ENCODE measurements around the gene CD8B2.
"Not testable (repeated sequence)": the region's sequence is repeated elsewhere in the genome, so short reads cannot be mapped to it uniquely, and the experiment has no call there.

CD8B2 gene

DNA sequence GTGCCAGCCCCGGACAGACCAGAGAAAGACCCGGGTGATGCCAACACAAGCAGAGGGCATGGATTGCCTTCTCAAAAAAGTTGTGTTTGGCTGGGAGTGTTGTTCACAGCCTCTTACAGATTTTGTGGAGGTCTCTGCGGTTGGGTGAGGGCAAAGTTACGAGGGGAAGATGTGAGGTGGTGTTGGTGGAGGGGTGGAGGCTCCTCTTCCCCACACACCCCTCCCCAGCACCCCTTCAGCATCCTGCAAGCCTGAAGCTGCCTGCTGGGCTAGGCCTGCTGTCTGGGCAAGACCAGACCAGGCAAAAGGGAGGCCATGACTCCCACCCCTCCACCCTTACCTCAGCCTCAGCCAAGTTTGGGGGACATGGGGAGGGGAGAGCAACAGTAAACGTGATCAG, 26.2 kb downstream of the CD8B2 start:
- H3K9ac ChIP-seq (ENCODE audit: low read length in 2 of 2); H3K4me1 ChIP-seq (ENCODE audit: control insufficient read depth, insufficient read depth, low read length); H3K9me3 ChIP-seq (ENCODE audit: control insufficient read depth in 2 of 2, low read length in 2 of 2); H3K36me3 ChIP-seq (ENCODE audit: control insufficient read depth in 2 of 2, insufficient read depth in 2 of 2, low read length in 2 of 2); H3K4me3 ChIP-seq (ENCODE audit: low read length in 2 of 2); H3K27me3 ChIP-seq (ENCODE audit: control insufficient read depth in 1 of 2, insufficient read depth in 2 of 2, low read length in 2 of 2); H3K27ac ChIP-seq (ENCODE audit: low read length): not testable (repeated sequence)

DNA sequence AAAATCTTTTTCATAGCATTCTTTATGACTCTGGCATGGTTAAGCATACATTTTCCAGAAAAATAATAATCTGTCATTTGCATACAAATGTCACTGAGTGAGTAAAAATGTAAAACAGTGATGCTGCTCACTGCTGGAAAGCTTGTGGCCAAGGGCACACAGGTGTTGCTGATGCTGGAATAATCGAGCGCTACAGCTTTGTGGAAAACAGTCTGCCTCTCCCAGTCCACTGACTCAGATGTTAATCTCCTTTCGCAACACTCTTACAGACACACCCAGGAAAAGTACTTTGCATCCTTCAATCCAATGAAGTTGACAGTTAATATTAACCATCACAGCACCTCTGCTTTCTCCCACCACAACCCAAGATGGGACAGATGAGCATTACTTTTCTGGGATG, 27.7 kb downstream of the CD8B2 start:
- not testable (repeated sequence) for H3K27me3 ChIP-seq (ENCODE audit: control insufficient read depth in 1 of 2, insufficient read depth in 2 of 2, low read length in 2 of 2); H3K9ac ChIP-seq (ENCODE audit: low read length in 2 of 2); H3K4me3 ChIP-seq (ENCODE audit: low read length in 2 of 2); H3K9me3 ChIP-seq (ENCODE audit: control insufficient read depth in 2 of 2, low read length in 2 of 2); H3K27ac ChIP-seq (ENCODE audit: low read length); H3K36me3 ChIP-seq (ENCODE audit: control insufficient read depth in 2 of 2, insufficient read depth in 2 of 2, low read length in 2 of 2); H3K4me1 ChIP-seq (ENCODE audit: control insufficient read depth, insufficient read depth, low read length)

DNA sequence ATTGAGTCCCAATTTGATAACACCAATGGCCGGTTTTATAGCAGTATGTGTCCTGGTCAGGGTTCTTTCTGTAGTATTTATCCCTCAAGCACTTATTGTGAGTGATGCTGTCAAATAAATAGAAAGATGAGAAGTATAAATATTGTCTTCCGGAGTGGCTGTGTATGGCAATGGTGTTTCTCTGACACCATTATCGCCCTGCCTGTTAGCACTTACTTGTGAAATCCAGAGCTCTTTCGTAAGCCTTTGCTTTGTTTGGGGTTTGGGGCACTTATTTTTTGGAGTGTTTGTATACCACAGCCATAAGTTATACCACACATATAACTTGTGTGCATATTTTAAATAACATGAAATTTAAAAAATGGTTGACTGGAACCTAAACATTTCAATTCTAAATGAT, 29.3 kb downstream of the CD8B2 start:
- Histone ChIP-seq H3K4me3 (ENCODE audit: low read length in 2 of 2) (no peak overlapping the region), H3K4me1 (ENCODE audit: control insufficient read depth, insufficient read depth, low read length) (no peaks in the 10 kb centered on the region), H3K27ac (ENCODE audit: low read length) (no peak overlapping the region)

DNA sequence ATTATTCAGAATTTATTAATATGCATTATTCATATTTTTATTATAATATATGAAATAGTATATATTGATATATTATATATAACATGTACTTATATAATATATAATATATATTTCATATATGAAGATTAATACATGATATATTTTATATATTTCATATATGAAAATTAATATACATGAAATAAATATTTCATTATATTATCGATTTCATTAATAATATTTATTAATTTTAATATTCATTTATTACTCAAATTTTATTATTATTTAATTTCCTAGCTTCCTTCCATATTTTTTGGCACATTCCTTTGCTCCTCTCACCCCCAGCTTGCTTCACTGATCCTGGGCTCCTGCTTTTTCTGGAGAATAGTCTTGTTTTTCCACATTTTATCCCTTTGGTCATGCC, 29.7 kb downstream of the CD8B2 start:
- Histone ChIP-seq H3K4me3 (ENCODE audit: low read length in 2 of 2) (no peak overlapping the region), H3K27me3 (ENCODE audit: control insufficient read depth in 1 of 2, insufficient read depth in 2 of 2, low read length in 2 of 2) (no peaks in the 10 kb centered on the region), H3K9me3 (ENCODE audit: control insufficient read depth in 2 of 2, low read length in 2 of 2) (no peaks in the 10 kb centered on the region), H3K36me3 (ENCODE audit: control insufficient read depth in 2 of 2, insufficient read depth in 2 of 2, low read length in 2 of 2) (no peaks in the 10 kb centered on the region), H3K4me1 (ENCODE audit: control insufficient read depth, insufficient read depth, low read length) (no peaks in the 10 kb centered on the region), H3K9ac (ENCODE audit: low read length in 2 of 2) (no peak overlapping the region), H3K27ac (ENCODE audit: low read length) (no peak overlapping the region)

More for the DNA sequence above, 29.3 kb downstream of the CD8B2 start:
- H3K27me3 ChIP-seq (ENCODE audit: control insufficient read depth in 1 of 2, insufficient read depth in 2 of 2, low read length in 2 of 2): no peaks in the 10 kb centered on the region
- no peak overlapping the region for H3K9ac ChIP-seq (ENCODE audit: low read length in 2 of 2)
- no peaks in the 10 kb centered on the region for H3K9me3 ChIP-seq (ENCODE audit: control insufficient read depth in 2 of 2, low read length in 2 of 2)
- no peaks in the 10 kb centered on the region for H3K36me3 ChIP-seq (ENCODE audit: control insufficient read depth in 2 of 2, insufficient read depth in 2 of 2, low read length in 2 of 2)

DNA sequence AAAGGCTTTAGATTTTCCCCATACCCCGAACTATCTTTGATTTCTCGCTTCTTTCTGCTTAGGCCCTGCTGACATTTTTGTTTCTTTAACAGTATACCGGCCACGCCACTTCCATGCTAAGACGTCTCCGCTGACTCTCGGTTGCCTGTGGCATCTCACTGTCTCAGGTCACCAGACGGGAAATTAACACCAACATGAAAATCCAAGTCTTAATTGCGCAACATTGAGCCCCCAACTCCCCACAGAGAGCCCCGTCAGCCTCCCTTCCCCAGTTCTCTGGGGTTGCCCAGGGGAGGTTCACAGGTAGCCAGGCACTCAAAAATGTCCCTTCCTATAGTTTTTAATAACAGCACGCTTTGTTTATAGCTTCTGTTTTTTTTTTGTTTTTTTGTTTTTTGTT, 30.2 kb downstream of the CD8B2 start:
- no peaks in the 10 kb centered on the region for H3K9me3 ChIP-seq (ENCODE audit: control insufficient read depth in 2 of 2, low read length in 2 of 2)
- no peak overlapping the region for H3K4me3 ChIP-seq (ENCODE audit: low read length in 2 of 2)
- no peaks in the 10 kb centered on the region for H3K36me3 ChIP-seq (ENCODE audit: control insufficient read depth in 2 of 2, insufficient read depth in 2 of 2, low read length in 2 of 2)
- no peak overlapping the region for H3K9ac ChIP-seq (ENCODE audit: low read length in 2 of 2)
- no peaks in the 10 kb centered on the region for H3K4me1 ChIP-seq (ENCODE audit: control insufficient read depth, insufficient read depth, low read length)
- H3K27ac ChIP-seq (ENCODE audit: low read length): no peak overlapping the region
- no peaks in the 10 kb centered on the region for H3K27me3 ChIP-seq (ENCODE audit: control insufficient read depth in 1 of 2, insufficient read depth in 2 of 2, low read length in 2 of 2)

DNA sequence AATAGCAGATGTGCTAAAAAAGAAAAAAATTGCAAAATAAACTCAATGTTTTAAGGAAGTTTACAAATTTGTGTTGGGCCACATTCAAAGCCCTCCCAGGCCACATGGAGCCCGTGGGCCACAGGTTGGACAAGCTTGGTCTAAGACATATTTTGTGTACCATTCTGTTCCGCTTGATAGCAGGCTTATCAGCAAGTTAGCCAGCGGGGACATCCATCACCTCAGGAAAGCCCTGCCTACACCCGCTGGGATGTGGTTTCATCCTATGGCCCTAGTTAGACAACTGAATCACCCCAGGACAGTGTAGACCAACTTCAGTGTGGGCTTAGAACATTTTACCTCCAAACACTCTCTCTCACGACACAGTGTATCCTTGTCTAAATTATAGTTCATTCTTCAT, 32.6 kb downstream of the CD8B2 start:
- Histone ChIP-seq H3K36me3 (ENCODE audit: control insufficient read depth in 2 of 2, insufficient read depth in 2 of 2, low read length in 2 of 2) (no peaks in the 10 kb centered on the region), H3K4me3 (ENCODE audit: low read length in 2 of 2) (no peak overlapping the region), H3K27ac (ENCODE audit: low read length) (no peak overlapping the region), H3K4me1 (ENCODE audit: control insufficient read depth, insufficient read depth, low read length) (no peaks in the 10 kb centered on the region), H3K27me3 (ENCODE audit: control insufficient read depth in 1 of 2, insufficient read depth in 2 of 2, low read length in 2 of 2) (no peaks in the 10 kb centered on the region), H3K9me3 (ENCODE audit: control insufficient read depth in 2 of 2, low read length in 2 of 2) (no peaks in the 10 kb centered on the region), H3K9ac (ENCODE audit: low read length in 2 of 2) (no peak overlapping the region)

DNA sequence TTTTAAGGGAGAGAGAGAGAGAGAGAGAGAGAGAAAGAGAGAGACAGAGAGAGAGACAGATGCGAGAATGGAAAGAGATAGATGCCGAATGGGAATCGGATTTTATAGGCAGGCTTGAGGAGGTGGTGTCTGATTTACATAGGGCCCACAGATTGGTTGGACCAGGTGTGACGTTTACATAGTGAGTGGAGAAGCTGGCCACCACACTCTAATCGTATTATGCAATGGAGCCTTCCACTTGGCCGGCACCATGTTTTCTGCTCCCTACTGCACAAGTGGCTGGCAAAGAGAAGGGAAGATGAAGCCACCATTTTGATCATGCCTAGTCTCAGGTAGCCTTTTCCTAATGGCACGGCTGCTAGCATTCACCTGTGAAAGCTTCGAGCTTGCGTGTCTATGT, 33.9 kb downstream of the CD8B2 start:
- Histone ChIP-seq H3K27me3 (ENCODE audit: control insufficient read depth in 1 of 2, insufficient read depth in 2 of 2, low read length in 2 of 2) (no peaks in the 10 kb centered on the region), H3K9ac (ENCODE audit: low read length in 2 of 2) (no peak overlapping the region), H3K4me1 (ENCODE audit: control insufficient read depth, insufficient read depth, low read length) (no peaks in the 10 kb centered on the region), H3K4me3 (ENCODE audit: low read length in 2 of 2) (no peak overlapping the region), H3K36me3 (ENCODE audit: control insufficient read depth in 2 of 2, insufficient read depth in 2 of 2, low read length in 2 of 2) (no peaks in the 10 kb centered on the region), H3K27ac (ENCODE audit: low read length) (no peak overlapping the region), H3K9me3 (ENCODE audit: control insufficient read depth in 2 of 2, low read length in 2 of 2) (no peaks in the 10 kb centered on the region)

DNA sequence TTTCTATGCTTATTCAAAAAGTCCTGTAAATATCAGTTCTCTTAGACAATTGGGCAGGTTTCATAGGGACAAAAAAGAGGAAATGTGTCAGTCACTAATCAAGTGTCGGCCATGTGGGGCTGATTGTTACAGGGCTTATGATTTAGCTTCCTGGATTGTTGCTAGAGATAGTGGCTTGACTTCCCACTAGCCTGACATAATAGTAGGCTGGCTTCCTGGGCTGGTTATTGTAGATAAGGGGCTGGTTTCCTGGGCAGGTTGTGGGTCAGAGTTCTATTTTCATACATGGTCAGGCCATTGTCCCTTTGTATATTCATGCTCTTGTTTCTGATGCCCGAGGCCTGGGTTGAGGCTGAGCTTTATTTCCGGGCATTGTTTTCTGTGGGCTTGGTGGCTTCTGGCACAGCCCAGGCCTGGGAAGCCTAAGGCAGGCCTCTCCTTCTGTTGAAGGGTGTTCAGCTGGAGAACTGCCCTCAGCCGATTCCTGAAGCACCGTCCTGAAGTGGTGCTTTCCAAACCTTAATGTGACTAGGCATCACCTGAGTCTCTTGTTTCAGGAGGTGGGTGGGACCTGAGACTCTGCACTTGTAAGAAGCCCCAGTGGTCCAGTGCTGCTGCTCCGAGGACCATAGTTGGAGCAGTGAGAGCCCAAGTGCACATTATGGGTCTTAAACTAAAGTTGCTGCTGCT, 37.0 kb downstream of the CD8B2 start:
- Histone ChIP-seq H3K9me3 (ENCODE audit: control insufficient read depth in 2 of 2, low read length in 2 of 2) (no peaks in the 10 kb centered on the region), H3K27ac (ENCODE audit: low read length) (no peak overlapping the region), H3K4me3 (ENCODE audit: low read length in 2 of 2) (no peak overlapping the region)

DNA sequence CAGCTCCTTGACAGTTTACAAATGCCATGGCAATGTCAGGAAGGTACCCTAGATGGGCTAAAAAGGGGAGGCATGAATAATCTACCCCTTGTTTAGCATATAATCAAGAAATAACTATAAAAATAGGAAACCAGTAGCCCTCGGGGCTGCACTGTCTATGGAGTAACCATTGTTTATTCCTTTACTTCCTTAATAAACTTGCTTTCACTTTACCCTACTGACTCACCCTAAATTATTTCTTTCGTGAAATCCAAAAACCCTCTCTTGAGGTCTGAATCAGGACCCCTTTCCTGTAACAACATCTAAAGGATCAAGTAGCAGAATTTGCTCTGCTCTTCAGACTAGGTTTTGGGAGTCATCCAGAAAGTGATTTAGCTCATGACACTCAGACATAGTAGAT, 43.7 kb downstream of the CD8B2 start:
- H3K4me3 ChIP-seq (ENCODE audit: low read length in 2 of 2): no peak overlapping the region
- peaks cover 0 to 2% of the 10 kb centered on the region in 2 donors for H3K27me3 ChIP-seq (ENCODE audit: control insufficient read depth in 1 of 2, insufficient read depth in 2 of 2, low read length in 2 of 2)
- H3K27ac ChIP-seq (ENCODE audit: low read length): no peak overlapping the region
- no peak overlapping the region for H3K9ac ChIP-seq (ENCODE audit: low read length in 2 of 2)
- H3K9me3 ChIP-seq (ENCODE audit: control insufficient read depth in 2 of 2, low read length in 2 of 2): no peaks in the 10 kb centered on the region
- H3K36me3 ChIP-seq (ENCODE audit: control insufficient read depth in 2 of 2, insufficient read depth in 2 of 2, low read length in 2 of 2): no peaks in the 10 kb centered on the region
- H3K4me1 ChIP-seq (ENCODE audit: control insufficient read depth, insufficient read depth, low read length): peaks cover 2% of the 10 kb centered on the region

More for the DNA sequence above, 37.0 kb downstream of the CD8B2 start:
- Histone ChIP-seq H3K9ac (ENCODE audit: low read length in 2 of 2) (no peak overlapping the region), H3K27me3 (ENCODE audit: control insufficient read depth in 1 of 2, insufficient read depth in 2 of 2, low read length in 2 of 2) (no peaks in the 10 kb centered on the region), H3K36me3 (ENCODE audit: control insufficient read depth in 2 of 2, insufficient read depth in 2 of 2, low read length in 2 of 2) (no peaks in the 10 kb centered on the region), H3K4me1 (ENCODE audit: control insufficient read depth, insufficient read depth, low read length) (no peaks in the 10 kb centered on the region)

DNA sequence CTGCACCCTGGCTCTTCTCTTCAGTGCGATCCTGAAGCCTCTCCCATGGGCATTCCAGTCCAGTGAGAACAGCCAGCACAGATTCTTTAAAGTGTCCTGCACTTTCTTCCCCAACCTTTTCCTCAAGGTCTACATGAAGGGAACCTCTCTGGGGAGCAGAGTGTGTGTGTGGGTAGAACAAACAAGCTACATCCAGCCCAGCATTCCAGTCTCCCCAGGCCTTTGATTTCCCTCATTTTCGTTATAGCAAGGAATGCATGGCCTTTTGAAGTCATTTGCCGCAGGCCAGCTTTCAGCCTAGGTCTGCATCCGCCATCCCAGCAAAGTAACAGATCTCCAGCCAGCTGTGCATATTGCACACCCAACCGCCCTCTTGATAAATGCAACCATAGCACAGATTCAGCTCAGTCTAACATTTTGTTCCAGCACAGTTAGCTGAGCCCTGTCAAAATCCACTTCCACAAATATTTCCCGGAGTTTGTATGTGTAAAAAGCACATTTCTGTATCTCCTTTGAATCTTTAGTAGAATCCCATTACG, 44.6 kb downstream of the CD8B2 start:
- no peak overlapping the region for H3K4me3 ChIP-seq (ENCODE audit: low read length in 2 of 2)
- peaks cover 5% of the 10 kb centered on the region for H3K4me1 ChIP-seq (ENCODE audit: control insufficient read depth, insufficient read depth, low read length)
- peaks cover 0 to 2% of the 10 kb centered on the region in 2 donors for H3K27me3 ChIP-seq (ENCODE audit: control insufficient read depth in 1 of 2, insufficient read depth in 2 of 2, low read length in 2 of 2)
- no peaks in the 10 kb centered on the region for H3K9me3 ChIP-seq (ENCODE audit: control insufficient read depth in 2 of 2, low read length in 2 of 2)
- H3K36me3 ChIP-seq (ENCODE audit: control insufficient read depth in 2 of 2, insufficient read depth in 2 of 2, low read length in 2 of 2): no peaks in the 10 kb centered on the region
- H3K9ac ChIP-seq (ENCODE audit: low read length in 2 of 2): no peak overlapping the region
- no peak overlapping the region for H3K27ac ChIP-seq (ENCODE audit: low read length)

DNA sequence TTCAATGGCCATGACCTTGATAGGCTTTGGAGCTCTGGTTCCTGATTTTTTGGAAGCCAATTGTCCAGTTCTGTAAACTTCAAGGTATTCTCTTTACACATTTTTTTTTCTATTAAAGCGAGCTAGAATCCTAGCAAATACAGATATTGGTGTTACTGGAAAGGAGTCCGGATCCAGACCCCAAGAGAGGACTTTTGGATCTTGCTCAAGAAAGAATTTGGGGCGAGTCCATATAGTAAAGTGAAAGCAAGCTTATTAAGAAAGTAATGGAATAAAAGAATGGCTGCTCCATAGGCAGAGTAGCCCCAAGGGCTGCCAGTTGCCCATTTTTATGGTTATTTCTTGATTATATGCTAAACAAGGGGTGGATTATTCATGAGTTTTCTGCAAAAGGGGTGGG, 45.1 kb downstream of the CD8B2 start:
- H3K27me3 ChIP-seq (ENCODE audit: control insufficient read depth in 1 of 2, insufficient read depth in 2 of 2, low read length in 2 of 2): peaks cover 0 to 2% of the 10 kb centered on the region in 2 donors
- H3K9me3 ChIP-seq (ENCODE audit: control insufficient read depth in 2 of 2, low read length in 2 of 2): no peaks in the 10 kb centered on the region
- H3K27ac ChIP-seq (ENCODE audit: low read length): no peak overlapping the region
- H3K9ac ChIP-seq (ENCODE audit: low read length in 2 of 2): no peak overlapping the region
- no peaks in the 10 kb centered on the region for H3K36me3 ChIP-seq (ENCODE audit: control insufficient read depth in 2 of 2, insufficient read depth in 2 of 2, low read length in 2 of 2)
- no peak overlapping the region for H3K4me3 ChIP-seq (ENCODE audit: low read length in 2 of 2)
- H3K4me1 ChIP-seq (ENCODE audit: control insufficient read depth, insufficient read depth, low read length): peaks cover 9% of the 10 kb centered on the region

All from stomach smooth muscle (tissue), 2 donors.